CD4-positive, alpha-beta T cell treated with Interleukin-15 for 4 hours (primary cell): ENCODE data around the gene DELE1.
"Not testable (repeated sequence)": the region's sequence is repeated elsewhere in the genome, so short reads cannot be mapped to it uniquely, and the experiment has no call there.

Experiments used
- DNase-seq: peaks from one replicate; pipeline ENCODE4 v3.0.0-alpha.2; 2020; ENCODE audit warnings: low spot score

DELE1 gene

DNA sequence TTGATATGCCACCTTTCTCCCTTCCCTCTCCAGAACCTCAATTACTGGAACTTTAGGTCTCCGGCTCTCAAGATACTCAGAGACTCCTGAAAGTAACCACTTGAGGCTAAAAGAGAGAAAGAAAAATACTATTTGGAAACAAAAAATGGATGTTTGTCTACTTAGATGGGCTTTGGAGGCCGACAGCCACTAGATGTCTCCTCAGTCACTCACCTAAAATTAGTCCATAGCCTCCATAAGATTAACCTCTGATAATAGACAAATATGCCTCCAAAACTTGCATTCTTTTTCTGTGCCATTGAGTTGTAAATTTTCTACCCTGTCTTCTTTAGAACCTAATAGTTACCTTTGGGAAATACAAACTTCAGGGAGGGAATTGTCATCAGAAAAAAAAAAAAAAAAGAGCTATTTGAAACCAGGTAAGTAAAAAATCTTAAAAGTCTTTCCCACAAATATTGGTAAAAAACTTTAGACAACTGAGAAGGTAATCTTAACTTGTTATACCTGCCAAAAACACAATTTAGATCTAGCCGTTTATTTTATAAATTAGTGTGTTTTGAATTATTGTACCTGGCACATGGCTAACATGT, 34.3 kb upstream of the DELE1 start:
- DNase-seq = no peak

DNA sequence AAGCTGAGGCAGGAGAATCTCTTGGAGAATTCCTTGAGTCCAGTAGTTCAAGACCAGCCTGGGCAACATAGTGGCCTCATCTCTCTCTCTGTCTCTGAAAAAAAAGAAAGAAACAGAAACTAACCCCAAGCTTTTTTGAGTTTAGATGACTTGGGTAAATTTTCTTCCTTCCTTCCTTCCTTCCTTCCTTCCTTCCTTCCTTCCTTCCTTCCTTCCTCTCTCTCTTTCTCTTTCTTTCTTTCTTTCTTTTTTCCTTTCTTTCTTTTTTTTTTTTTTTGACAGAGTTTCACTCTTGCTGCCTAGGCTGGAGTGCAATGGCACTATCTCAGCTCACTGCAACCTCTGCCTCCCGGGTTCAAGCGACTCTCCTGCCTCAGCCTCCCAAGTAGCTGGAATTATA, 33.2 kb upstream of the DELE1 start:
- not testable (repeated sequence) for DNase-seq

DNA sequence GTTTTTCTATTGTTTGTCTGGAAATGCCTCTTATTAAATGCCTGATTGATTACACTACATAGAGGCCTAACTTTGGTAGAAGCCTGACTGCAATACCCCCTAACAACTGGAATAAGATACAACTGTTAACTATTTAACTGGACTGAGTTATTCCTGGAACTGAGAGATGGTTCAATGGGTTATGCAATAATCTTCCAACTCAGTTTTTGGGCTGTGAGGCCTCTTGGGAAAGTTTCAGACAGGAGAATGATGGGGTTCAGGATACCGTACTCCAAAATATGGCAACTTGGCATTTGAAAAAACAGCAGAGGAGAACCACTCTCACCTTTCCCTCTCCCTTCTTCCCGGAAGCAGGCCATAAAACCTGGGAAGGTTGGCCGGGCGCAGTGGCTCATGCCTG, 26.2 kb upstream of the DELE1 start:
- no peak for DNase-seq

DNA sequence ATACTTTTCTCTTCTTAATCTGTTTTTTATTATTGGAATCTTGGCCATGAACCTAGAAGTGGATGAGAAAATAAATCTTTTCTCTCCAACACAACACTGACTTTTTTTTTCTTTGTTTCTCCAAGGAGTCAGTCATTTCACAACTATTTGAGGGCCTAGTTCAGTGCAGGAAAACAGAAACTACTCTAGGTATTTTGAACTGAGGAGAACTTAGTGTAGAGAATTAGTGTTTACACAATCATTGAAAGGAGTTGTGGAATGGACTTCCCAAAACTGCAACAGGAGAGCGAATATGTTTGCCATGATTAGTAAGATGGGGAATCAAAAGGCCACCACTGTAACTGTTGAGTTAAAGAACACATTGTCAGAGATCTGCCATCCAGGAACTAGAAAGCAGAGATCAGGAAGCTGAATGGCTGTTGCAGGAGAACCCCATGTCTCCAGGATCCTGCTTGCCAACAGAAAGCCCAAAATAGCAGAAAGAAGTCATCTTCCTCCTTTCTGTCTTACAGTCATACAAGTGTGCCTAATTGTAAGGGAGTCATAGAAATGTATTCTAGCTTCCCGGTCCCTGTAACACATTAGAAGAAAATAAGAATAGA, 25.1 kb upstream of the DELE1 start:
- no peak for DNase-seq

DNA sequence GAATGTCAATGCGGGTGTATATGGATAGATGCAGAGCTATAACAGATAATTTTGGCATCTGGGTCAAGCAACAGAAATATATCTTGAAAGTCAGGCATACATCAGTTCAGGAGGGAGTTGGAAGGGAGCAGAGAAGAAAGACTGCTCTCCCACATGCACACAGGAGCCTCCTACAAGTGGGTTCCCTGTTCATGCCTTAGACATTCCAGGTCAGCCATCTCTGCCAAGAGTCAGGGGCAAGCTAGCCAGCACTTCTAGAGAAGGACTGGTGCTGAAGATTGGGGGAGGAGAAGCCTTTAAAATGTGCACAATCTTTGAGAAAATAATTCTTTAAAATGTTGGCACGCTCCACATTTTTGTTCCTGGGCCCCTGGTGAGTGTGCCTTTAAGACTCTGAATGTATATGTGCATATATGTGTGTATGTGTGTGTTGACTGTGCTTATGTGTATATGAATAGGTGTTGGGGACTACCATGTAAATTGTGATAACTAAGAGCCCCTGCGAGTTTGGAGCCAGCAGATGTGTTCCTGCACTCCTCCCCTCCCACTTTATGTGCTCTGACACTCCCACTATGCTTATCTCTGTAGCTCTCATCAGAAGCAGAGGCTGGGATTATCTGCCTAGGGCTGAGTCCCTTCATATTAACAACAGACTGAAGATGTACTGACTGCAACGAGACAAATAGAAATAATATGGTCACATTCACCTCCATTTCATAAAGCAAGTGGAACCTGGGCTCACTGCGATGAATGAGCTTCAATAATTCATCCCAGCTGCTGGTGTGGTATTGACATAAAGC, 21.5 kb upstream of the DELE1 start:
- DNase-seq = no peak

DNA sequence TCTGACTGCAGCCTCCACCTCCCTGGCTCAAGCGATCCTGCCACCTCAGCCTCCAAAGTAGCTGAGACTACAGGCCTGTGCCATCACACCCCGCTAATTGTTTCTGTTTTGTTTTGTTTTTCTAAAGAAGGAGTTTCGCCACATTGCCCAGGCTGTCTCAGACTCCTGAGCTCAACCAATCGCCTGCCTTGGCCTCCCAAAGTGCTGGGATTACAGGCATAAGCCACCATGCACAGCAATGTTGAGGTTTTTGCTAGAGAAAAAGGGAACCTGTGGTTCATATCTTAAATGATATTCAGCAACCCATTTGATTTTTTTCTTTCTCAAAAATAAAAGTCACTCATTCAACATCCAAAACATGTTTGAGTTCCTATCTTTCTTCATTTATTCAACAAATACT, 20.4 kb upstream of the DELE1 start:
- no peak for DNase-seq

DNA sequence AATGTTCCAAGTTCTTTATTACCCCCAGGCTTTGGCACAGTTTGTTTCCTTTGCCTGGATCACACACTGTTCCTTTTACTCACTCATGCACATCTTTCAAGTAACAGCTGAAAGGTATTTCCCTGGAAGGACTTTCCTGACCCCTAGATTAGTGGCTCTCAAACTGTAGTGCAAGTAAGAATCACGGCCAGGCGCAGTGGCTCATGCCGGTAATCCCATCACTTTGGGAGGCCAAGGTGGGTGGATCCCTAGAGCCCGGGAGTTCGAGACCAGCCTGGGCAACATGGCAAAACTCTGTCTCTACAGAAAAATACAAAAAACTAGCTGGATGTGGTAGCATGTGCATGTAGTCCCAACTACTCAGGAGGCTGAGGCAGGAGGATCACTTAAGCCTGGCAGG, 19.1 kb upstream of the DELE1 start:
- DNase-seq = no peak

DNA sequence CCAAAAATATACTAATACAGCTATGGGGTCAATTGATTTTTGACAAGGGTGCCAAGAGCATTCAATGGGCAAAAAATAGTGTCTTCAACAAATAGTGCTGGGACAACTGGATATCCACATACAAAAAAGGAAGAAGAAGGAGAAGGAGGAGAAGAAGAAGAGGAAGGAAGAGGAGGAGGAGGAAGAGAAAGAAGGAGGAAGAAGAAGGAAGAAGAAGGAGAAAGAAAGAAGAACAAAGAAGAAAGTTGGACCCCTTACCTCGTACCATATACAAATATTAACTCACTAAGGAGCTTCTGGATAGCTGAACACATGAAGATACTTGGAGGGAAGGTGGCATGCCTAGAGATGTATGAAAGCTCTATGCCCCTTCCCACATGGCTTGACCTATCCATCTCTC, 17.2 kb upstream of the DELE1 start:
- no peak for DNase-seq

DNA sequence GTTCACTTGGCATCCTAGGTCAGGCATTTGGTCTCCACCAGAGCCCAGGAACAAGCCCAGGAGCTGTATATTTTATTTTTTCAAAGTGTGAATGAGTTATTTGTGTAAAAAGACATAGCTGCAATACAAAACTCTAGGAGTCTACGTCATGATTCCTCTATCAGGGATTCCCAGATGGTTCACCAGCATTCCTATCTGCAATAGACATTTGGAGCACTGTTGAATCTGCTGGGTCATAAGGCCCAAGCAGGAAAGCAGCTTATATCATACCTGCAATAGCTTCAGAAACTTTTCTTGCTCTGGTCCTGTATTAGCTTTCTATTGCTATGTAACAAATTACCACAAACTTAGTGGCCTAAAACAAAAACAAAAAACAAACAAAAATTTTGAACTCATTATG, 16.7 kb upstream of the DELE1 start:
- no peak for DNase-seq

DNA sequence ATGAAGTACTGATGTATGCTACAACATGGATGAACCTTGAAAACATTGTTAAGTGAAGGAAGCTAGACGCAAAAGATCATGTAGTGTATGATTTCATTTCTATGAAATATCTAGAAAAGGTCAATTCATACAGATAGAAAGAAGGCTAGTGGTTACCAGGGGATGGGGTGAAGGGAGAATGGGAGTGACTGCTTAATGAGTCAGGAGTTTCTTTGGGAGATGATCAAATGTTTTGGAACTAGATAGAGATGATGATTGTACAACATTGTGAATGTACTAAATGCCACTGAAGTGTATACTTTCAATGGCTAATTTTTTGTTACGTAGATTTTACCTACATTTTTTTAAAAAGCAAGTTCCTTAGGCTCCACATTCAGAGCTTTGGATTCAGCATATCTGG, 14.9 kb upstream of the DELE1 start:
- DNase-seq = no peak

DNA sequence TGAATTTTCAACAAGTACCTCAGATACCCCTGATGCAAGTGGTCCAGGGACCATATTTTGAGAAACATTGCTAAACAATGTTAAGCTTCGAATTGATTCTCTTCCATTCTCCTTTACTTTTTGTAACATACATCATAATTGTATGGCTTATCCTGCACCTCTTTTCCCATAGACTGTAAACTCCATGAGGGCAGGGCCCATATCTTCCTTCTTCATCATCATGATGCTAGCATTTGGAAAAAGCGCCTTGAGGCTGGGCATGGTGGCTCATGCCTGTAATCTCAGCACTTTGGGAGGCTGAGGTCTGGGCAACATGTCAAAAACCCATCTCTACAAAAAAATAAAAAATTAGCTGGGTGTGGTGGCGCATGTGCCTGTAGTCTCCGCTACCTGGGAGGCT, 14.5 kb upstream of the DELE1 start:
- no peak for DNase-seq

DNA sequence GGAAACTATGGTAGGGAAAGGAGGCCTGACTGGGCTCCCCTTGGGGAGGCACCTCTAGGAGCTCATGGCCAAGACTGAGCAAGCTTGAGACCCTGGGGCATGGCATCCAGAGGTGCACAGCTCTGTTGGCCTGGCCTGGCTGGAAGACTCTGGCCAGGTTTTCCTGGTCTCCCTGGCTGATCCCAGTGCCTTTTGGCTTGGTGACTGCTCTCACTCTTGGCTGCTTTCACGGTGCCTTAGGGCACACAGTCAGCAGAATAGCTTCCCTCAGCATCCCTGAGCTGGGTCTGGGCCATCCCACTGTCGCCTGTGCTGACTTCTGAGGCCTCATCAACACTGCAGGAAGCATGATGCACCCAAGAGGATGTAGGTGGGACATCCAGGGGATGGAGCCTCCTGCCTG, 13.4 kb upstream of the DELE1 start:
- DNase-seq = no peak

DNA sequence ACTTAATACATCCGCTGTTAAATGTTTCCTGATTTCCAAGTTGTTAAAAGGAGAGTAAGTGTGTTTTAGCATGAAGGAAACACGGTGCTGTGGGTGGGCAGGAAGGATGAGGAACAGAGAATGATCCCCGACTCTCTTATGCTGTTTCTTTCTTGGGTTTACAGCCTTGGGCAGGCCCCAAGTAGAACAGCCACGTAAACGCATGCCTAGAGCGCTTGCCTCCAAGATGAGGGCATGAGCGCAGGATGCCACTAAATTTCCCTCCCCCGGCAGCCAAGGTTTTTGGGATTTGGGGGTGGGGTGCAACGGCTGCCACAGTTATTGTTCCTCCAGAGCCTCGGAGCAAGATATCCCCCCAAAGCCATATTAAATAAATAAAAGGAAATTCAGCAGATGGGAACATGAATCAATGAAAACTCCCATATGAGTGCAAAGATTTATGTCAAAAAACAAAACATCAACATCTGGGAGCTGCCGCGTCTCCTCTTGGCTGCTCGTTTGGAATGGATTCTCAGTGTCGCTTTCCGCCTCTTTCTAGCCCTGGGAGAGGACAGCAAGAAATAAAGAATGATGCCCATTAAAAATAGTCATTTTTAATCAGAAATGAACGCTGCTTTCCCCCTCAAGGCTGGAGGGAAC, 10.0 kb upstream of the DELE1 start:
- DNase-seq = no peak

DNA sequence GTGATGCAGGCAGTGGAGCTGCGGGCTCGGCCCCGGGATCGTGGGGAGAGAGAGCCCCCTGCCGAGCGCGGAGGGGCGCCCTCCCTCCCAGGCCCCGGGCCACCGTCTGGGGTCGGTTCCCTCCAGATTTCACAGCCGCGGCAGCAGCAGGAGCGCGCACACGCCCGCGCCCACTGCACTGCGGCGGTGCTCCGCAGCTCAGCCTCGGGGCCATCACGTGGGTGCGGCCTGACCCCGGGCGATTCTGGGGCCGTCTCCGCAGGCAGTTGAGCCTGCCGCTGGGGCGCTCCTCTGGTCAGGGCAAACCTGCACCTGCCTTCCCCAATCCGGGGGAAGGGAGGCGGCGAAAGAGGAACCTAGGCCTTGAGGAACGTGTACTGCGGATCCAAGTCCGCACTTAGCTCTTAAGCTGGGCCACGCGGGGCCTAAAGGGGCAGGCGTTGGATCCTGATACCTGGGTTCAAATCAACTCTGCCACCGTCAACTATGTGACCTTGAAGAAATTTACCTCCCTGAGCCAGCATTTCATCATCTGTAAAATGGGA, 9.4 kb upstream of the DELE1 start:
- no peak for DNase-seq

DNA sequence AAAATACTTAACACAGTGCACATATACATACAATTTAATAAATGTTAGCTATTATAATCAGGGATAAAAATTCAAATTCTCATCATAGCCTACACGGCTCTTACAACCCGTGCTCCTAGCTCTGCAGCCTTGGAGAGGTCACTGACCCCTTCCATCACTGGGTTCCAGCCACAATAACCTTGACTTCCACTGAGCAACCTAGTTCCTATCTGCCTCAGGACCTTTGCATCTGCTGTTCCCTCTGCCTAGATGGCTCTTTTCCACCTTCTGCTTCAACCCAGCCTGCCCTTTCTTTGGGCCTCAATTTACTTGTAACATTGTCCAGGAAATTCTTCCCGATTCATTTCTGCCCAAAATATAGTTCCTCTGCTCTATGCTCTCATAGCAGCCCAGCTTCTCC, 8.9 kb upstream of the DELE1 start:
- no peak for DNase-seq

DNA sequence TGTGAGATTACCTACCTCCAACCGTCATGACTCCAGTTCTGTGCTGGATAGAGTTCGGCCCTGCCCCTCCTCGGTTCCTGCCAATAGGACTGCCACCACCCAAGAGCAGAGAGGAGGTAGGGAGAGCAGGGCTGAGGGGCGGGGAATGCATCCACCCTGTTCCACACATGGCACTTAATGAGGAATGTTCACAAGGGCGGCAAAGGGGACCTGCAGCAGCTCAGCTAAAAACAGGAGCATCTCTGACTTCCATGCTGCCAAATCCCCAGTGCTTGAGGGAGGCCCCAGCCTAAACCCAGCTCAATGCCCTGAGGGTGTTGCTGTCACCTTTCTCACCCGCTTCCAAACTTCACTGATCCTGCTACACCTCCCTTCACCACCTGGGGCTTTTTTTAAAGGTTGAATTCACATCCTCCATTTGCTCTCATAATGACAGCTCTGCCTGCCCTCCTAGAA, 7.8 kb upstream of the DELE1 start:
- no peak for DNase-seq

DNA sequence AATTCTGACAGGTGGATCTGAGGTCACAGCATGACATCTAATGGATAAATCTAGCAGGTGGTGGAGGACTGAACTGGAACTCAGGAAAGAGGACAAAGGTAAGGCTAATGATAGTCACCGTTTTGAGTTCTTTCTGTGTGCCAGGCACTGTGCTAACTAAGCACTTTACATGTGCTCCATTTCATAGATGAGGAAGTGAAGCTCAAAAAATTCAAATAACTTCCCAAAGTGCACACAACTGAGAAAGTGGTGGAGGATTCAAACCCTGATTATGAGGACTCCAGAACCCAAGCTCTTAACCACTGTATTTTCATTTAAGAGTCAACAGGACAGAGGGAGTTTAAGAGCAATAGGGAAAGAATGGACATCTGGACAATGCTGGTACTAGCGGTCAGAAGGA, 7.1 kb upstream of the DELE1 start:
- no peak for DNase-seq

DNA sequence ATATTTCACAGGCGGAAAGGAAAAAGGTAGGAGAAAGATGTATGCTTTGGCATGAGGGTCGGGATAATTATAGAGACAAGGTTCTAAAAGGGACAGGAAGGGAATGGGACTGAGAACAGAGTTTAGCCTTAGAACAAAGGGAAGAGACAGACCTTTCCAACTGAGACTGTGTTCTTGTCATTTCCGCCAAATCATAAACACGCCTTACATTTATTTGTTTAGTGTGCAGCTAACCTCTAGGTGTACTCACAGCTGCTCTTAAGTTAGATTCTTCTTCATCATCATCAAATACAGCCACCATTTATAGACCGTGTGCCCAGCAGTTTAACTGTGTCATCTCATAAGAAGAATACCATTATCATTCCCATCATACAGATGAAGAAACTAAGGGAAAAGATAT, 5.9 kb upstream of the DELE1 start:
- DNase-seq = no peak

DNA sequence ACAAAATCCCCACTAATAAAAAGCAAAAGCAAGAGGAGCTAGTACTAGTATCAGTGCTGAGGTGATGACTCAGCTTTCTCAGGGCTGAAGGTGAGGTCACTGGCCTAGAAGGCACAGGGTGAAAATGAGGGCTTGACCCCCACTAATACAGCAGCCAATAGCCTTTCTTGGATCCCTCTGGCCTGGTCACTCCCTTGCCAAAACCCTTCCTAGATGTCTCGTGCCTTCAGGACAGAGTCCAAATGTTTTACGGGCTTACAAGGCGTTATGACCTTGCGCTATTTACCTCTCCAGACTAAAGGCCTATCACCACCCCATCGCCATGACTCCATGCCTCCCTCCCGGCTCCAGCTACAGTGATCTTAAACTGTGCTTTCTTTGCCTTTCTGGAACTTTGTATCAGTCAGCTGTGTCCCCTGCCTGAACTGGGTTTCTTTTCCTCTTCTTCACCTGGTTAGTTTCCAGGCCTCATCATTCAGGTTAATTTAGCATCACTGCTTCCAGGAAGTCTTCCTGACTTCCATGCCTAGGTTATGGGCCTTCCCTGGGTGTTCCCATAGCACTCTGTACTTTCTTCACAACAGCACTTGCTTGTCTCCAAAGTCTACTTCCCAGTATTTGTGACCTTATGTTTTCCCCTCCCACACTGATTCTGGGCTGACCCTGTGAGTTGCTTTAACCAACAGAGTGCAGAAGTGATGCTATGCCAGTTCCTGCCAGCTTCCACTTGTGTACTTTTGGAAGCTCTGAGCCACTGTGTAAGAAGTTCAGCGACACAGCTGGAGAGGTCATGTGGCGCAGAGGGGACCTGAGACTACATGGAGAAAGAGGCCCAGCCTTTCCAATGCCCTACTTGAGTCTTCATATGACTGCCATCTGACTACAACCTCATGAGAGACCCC, 4.2 kb upstream of the DELE1 start:
- no peak for DNase-seq

DNA sequence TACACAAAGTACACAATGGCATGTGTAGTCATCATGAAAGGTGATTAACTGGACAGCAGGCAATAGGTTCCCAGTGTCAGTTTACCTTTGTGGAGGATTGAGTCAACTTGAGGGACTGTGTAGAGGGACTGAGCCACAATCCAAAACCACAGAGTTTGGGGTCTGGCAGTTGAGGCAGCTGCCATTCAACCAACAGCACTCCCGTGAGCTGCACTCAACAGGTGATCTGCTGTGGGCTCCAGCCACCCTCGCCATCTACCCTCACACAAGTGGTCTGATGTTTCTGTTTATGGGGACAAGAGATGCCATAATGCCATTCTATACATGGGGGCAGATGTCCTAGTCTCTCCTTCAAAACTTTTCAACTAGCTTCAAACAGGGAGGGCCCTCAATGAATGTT, 2.9 kb upstream of the DELE1 start:
- no peak for DNase-seq

DNA sequence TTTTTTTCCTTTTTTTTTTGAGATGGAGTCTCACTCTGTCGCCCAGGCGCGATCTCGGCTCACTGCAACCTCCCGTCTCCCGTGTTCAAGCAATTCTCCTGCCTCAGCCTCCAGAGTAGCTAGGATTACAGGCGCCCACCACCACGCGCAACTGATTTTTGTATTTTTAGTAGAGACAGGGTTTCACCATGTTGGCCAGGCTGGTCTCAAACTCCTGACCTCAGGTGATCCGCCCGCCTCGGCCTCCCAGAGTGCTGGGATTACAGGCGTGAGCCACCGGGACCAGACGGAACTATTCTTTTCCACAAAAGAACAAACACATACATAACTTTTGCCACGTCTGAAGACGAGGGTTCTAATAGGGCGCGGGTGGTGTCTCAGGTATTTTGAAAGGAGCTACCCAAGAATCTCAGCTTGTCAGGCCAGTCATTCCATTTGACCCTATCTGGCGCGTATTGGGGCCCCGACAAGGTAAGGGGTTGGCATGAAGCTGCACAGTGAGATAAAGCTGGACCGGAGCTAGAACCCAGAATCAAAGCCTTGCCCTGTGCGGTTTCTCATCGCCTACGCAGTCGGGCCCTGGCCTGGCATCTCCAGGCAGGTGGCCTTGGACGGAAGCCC, 734 bp upstream of the DELE1 start:
- DNase-seq = not testable (repeated sequence)
